Measurements from ENCODE around the gene INCENP.

- TF ChIP-seq, protein P1, sequence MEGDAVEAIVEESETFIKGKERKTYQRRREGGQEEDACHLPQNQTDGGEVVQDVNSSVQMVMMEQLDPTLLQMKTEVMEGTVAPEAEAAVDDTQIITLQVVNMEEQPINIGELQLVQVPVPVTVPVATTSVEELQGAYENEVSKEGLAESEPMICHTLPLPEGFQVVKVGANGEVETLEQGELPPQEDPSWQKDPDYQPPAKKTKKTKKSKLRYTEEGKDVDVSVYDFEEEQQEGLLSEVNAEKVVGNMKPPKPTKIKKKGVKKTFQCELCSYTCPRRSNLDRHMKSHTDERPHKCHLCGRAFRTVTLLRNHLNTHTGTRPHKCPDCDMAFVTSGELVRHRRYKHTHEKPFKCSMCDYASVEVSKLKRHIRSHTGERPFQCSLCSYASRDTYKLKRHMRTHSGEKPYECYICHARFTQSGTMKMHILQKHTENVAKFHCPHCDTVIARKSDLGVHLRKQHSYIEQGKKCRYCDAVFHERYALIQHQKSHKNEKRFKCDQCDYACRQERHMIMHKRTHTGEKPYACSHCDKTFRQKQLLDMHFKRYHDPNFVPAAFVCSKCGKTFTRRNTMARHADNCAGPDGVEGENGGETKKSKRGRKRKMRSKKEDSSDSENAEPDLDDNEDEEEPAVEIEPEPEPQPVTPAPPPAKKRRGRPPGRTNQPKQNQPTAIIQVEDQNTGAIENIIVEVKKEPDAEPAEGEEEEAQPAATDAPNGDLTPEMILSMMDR (IDR thresholded peaks at IDR 0.05; ENCODE audit: low read length) = no peak
- no peak for TF ChIP-seq EZH2phosphoT487 (IDR thresholded peaks at IDR 0.05; ENCODE audit: low read length)
Observed at GRCh38 chr11:62201376-62201775, 77.6 kb downstream of the INCENP start.
